Measurements from ENCODE around the gene ADPRH. TPM values are rescaled to one million over a fixed set of nuclear protein-coding genes. Genes with fewer than 3 reads are reported as not detected.

Gene ADPRH
- total RNA-seq, 4 donors from 2014 or later = 1.3 to 3.9 (median 2.3) TPM

- 66% methylated on average over 6 of the region's 6 CpGs for WGBS
- TF ChIP-seq POLR2AphosphoS5 (IDR thresholded peaks at IDR 0.05) (no peak), EP300 (IDR thresholded peaks at IDR 0.05) (no peak), POLR2A (IDR thresholded peaks at IDR 0.05) (no peak), CTCF (IDR thresholded peaks at IDR 0.05) (no peak)
- Histone ChIP-seq H3K27me3 (no peaks in the 10 kb centered on the region), H3K4me3 (no peak overlapping the region), H3K27ac (no peak overlapping the region), H3K36me3 (no peaks in the 10 kb centered on the region), H3K9me3 (no peaks in the 10 kb centered on the region), H3K4me1 (no peaks in the 10 kb centered on the region)
- no peak for DNase-seq (ENCODE audit: low spot score in 2 of 2)
Measured at GRCh38 chr3:119608405-119609000, 29.2 kb downstream of the ADPRH start.

DNA sequence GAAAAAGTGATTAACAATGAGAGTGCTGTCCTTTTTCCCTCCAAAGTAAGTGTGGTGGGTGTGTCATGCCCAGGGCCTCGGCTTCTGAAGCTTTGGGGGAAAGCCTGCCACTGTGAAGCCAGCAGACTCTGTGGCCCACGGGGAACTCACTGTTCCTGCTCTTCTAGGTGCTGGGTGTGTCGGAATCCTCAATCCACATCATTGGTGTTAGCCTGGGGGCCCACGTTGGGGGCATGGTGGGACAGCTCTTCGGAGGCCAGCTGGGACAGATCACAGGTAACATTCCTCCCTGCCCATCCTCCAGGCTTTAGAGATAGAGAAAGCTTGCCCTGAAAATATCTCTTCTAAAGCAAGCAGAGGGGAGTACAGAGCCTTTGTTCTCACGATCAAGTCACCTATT, 30.0 kb downstream of the ADPRH start:
- Histone ChIP-seq H3K27me3 (no peaks in the 10 kb centered on the region), H3K4me3 (no peak overlapping the region), H3K9me3 (no peaks in the 10 kb centered on the region), H3K4me1 (no peaks in the 10 kb centered on the region), H3K36me3 (no peaks in the 10 kb centered on the region), H3K27ac (no peak overlapping the region)
- DNase-seq (ENCODE audit: low spot score in 2 of 2) = no peak
- no peak for TF ChIP-seq EP300 (IDR thresholded peaks at IDR 0.05)
- TF ChIP-seq POLR2A (IDR thresholded peaks at IDR 0.05) = no peak
- no peak for TF ChIP-seq CTCF (IDR thresholded peaks at IDR 0.05)
- 41% methylated on average over 6 of the region's 6 CpGs for whole genome bisulfite sequencing

GRCh38 chr3:119611664-119612063, 32.4 kb downstream of the ADPRH start:
- Histone ChIP-seq H3K27me3 (no peaks in the 10 kb centered on the region), H3K4me3 (no peak overlapping the region), H3K4me1 (no peaks in the 10 kb centered on the region), H3K9me3 (no peaks in the 10 kb centered on the region), H3K36me3 (no peaks in the 10 kb centered on the region), H3K27ac (no peak overlapping the region)
- TF ChIP-seq POLR2AphosphoS5 (IDR thresholded peaks at IDR 0.05) (no peak), POLR2A (IDR thresholded peaks at IDR 0.05) (no peak), EP300 (IDR thresholded peaks at IDR 0.05) (no peak), CTCF (IDR thresholded peaks at IDR 0.05) (no peak)
- WGBS = 96% methylated on average over 1 of the region's 1 CpG
- DNase-seq (ENCODE audit: low spot score in 2 of 2) = no peak

DNA sequence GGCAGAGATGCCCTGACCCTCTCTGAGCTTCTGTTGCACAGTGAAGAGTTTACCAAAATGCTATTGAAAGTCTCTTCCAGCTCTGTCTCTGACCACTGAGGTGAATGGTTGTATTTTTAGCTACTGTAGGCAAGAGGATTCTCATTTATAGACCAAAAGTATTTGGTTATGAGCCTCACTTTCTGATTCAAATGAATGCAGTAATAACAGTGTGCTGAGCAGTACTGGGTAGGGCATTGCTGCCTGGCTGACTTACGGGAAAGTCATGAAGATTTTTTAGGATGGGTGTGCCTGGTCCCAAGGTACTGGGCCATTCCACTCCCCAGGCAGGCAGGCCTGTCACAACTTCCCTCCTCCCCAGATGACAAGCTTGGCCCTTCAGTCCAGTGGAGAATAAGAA, 33.9 kb downstream of the ADPRH start:
- Histone ChIP-seq H3K4me3 (no peak overlapping the region), H3K9me3 (no peaks in the 10 kb centered on the region), H3K36me3 (no peaks in the 10 kb centered on the region), H3K27ac (no peak overlapping the region), H3K4me1 (no peaks in the 10 kb centered on the region), H3K27me3 (no peaks in the 10 kb centered on the region)
- no peak for DNase-seq (ENCODE audit: low spot score in 2 of 2)
- TF ChIP-seq CTCF (IDR thresholded peaks at IDR 0.05) = no peak
- no peak for TF ChIP-seq POLR2AphosphoS5 (IDR thresholded peaks at IDR 0.05)
- TF ChIP-seq POLR2A (IDR thresholded peaks at IDR 0.05) = no peak
- TF ChIP-seq EP300 (IDR thresholded peaks at IDR 0.05) = no peak
- WGBS = 100% methylated on average over 1 of the region's 1 CpG

DNA sequence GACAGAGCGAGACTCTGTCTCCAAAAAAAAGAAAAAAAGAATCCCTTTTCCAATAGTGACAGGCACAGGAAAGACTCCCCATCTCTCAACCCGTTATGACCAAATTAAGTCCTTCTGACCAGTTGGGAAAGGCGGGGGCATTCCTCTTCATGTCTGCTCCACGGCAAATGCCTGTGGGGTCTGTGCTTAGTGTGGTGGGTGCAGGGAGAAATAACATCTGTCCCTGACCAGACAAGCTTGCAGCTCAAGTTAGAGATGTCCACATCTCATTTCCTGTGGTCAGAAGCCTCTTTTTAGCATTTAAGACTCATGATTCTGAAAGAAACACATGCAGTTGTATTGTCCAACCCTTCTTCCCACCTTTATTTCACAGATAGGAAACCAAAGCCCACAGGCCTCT, 34.6 kb downstream of the ADPRH start:
- no peak overlapping the region for H3K4me3 ChIP-seq
- H3K27me3 ChIP-seq = no peaks in the 10 kb centered on the region
- H3K9me3 ChIP-seq = no peaks in the 10 kb centered on the region
- H3K36me3 ChIP-seq = no peaks in the 10 kb centered on the region
- no peaks in the 10 kb centered on the region for H3K4me1 ChIP-seq
- TF ChIP-seq EP300 (IDR thresholded peaks at IDR 0.05) (no peak), POLR2A (IDR thresholded peaks at IDR 0.05) (no peak), POLR2AphosphoS5 (IDR thresholded peaks at IDR 0.05) (no peak), CTCF (IDR thresholded peaks at IDR 0.05) (no peak)
- DNase-seq (ENCODE audit: low spot score in 2 of 2) = no peak
- H3K27ac ChIP-seq = no peak overlapping the region
- WGBS = 85% methylated on average over 4 of the region's 4 CpGs

Data from suprapubic skin (tissue), 4 donors.